H1 (cell line): ENCODE results near the gene SS18L1. TPM values are rescaled to one million over a fixed set of nuclear protein-coding genes. Genes with fewer than 3 reads are reported as not detected.

Experiments
- CTCF ChIA-PET: fragments of 300-600 bp; sonication (Branson Sonifier 250); formaldehyde crosslinking; loops from one replicate; lab custom pipeline; 2021; ENCODE audit not compliant: partially characterized antibody; lab: Charles Lee
- POLR2A ChIA-PET: fragments of 300-600 bp; sonication (Branson Sonifier 250); formaldehyde crosslinking; loops from one replicate; lab custom pipeline; 2021; ENCODE audit warnings: inconsistent platforms; ENCODE audit not compliant: partially characterized antibody; lab: Charles Lee
- DNase-seq, 2 experiments: peaks; one replicate each; pipeline versions ENCODE4 v3.0.0 to v3.0.0-alpha.2; 2010 to 2022; ENCODE audit warnings: low spot score in 2 of 2, low read depth in 1 of 2, mixed read lengths in 1 of 2
- FAIRE-seq: peaks from 2 replicates; lab custom pipeline; 2011; peaks lifted over from hg19 to GRCh38; lab: Jason Lieb, UNC
- H2AFZ ChIP-seq: 2 replicates; pipeline ENCODE4 v1.8.1; 2012; ENCODE audit warnings: low read length, inconsistent platforms
- H2AK5ac ChIP-seq: 2 replicates; pipeline ENCODE4 v1.6.1; 2013; ENCODE audit warnings: low read depth, low read length
- H2BK120ac ChIP-seq: replicated peaks from 2 replicates; pipeline ENCODE3; 2013; ENCODE audit warnings: low read depth, low read length, inconsistent platforms
- H2BK12ac ChIP-seq: 2 replicates; pipeline ENCODE4 v1.6.1; 2013; ENCODE audit warnings: low read depth, low read length
- H2BK15ac ChIP-seq: 2 replicates; pipeline ENCODE4 v1.6.1; 2013; ENCODE audit warnings: low read length
- H2BK20ac ChIP-seq: 2 replicates; pipeline ENCODE4 v1.6.1; 2013; ENCODE audit warnings: low read length
- H2BK5ac ChIP-seq: 2 replicates; pipeline ENCODE4 v1.6.1; 2013; ENCODE audit warnings: low read depth, low read length
- H3K14ac ChIP-seq: 2 replicates; pipeline ENCODE4 v1.6.1; 2013; ENCODE audit warnings: inconsistent platforms; ENCODE audit not compliant: insufficient read length
- H3K18ac ChIP-seq: 2 replicates; pipeline ENCODE4 v1.6.1; 2013; ENCODE audit warnings: low read length; ENCODE audit errors: extremely low read depth
- H3K23ac ChIP-seq: 2 replicates; pipeline ENCODE4 v1.6.1; 2013; ENCODE audit warnings: inconsistent platforms; ENCODE audit not compliant: insufficient read length
- H3K23me2 ChIP-seq: 2 replicates; pipeline ENCODE4 v1.6.1; 2013; ENCODE audit warnings: low read depth, low read length
- H3K27ac ChIP-seq: 2 replicates; pipeline ENCODE4 v1.6.1; 2011; ENCODE audit warnings: low read depth, low read length, inconsistent platforms
- H3K27me3 ChIP-seq, 4 experiments: replicated peaks in 1 of 4; 1 replicate in 1 of 4; 2 replicates in 3 of 4; pipeline versions ENCODE4 v1.6.1 to v1.8.1; 2011 to 2013; ENCODE audit warnings: low read length in 3 of 4, mild to moderate bottlenecking in 3 of 4, inconsistent platforms in 2 of 4, mixed read lengths in 2 of 4, moderate library complexity in 1 of 4; ENCODE audit not compliant: control insufficient read depth in 3 of 4, insufficient read depth in 3 of 4; ENCODE audit errors: extremely low read depth in 1 of 4
- H3K36me3 ChIP-seq, 4 experiments: 2 replicates each; pipeline versions ENCODE4 v1.6.1 to v1.8.1; 2011 to 2013; ENCODE audit warnings: mild to moderate bottlenecking in 4 of 4, low read length in 3 of 4, moderate library complexity in 2 of 4, control low read depth in 1 of 4, inconsistent platforms in 1 of 4; ENCODE audit not compliant: insufficient read depth in 4 of 4, control insufficient read depth in 2 of 4
- H3K4ac ChIP-seq: replicated peaks from 2 replicates; pipeline ENCODE3; 2013; ENCODE audit warnings: low read length, low read depth, mixed read lengths, inconsistent platforms; ENCODE audit not compliant: insufficient read length
- H3K4me1 ChIP-seq, 4 experiments: replicated peaks in 1 of 4; 1 replicate in 1 of 4; 2 replicates in 3 of 4; pipeline versions ENCODE4 v1.6.1 to v1.8.1; 2011 to 2013; ENCODE audit warnings: low read length in 3 of 4, inconsistent platforms in 2 of 4, mixed read lengths in 1 of 4; ENCODE audit not compliant: insufficient read depth in 4 of 4, control insufficient read depth in 3 of 4
- H3K4me2 ChIP-seq, 2 experiments: 2 replicates each; pipeline versions ENCODE4 v1.6.1 to v1.8.1; 2011 to 2013; ENCODE audit warnings: low read depth in 2 of 2, low read length in 2 of 2, control low read depth in 1 of 2, inconsistent platforms in 1 of 2, mild to moderate bottlenecking in 1 of 2; ENCODE audit not compliant: insufficient read depth in 1 of 2
- H3K4me3 ChIP-seq, 4 experiments: fragments of 200-600, 300-600 bp in 1 of 4; sonication (generic), shearing (Covaris generic), sonication (Bioruptor Twin) in 1 of 4; 2 replicates each; pipeline versions ENCODE4 v1.5.1 to v1.8.1; 2011 to 2016; ENCODE audit warnings: low read length in 4 of 4, low read depth in 3 of 4, control low read depth in 2 of 4, inconsistent platforms in 2 of 4, mild to moderate bottlenecking in 2 of 4, mixed read lengths in 1 of 4, moderate library complexity in 1 of 4; ENCODE audit not compliant: insufficient read depth in 2 of 4; ENCODE audit errors: extremely low read depth in 1 of 4
- H3K56ac ChIP-seq: replicated peaks from 2 replicates; pipeline ENCODE3; 2013; ENCODE audit warnings: low read depth, mild to moderate bottlenecking, mixed read lengths, low read length, inconsistent platforms; ENCODE audit not compliant: insufficient read length
- H3K79me1 ChIP-seq: 2 replicates; pipeline ENCODE4 v1.6.1; 2013; ENCODE audit warnings: low read depth, low read length, control low read depth
- H3K79me2 ChIP-seq, 2 experiments: 2 replicates each; pipeline versions ENCODE4 v1.6.1 to v1.8.1; 2012 to 2013; ENCODE audit warnings: low read length in 2 of 2, mild to moderate bottlenecking in 2 of 2, inconsistent platforms in 1 of 2; ENCODE audit not compliant: insufficient read depth in 2 of 2, control insufficient read depth in 1 of 2
- H3K9ac ChIP-seq, 4 experiments: replicated peaks in 1 of 4; 1 replicate in 1 of 4; 2 replicates in 3 of 4; pipeline versions ENCODE4 v1.6.1 to v1.8.1; 2011 to 2013; ENCODE audit warnings: low read depth in 3 of 4, low read length in 3 of 4, control low read depth in 2 of 4, mild to moderate bottlenecking in 2 of 4, moderate library complexity in 2 of 4, inconsistent platforms in 1 of 4; ENCODE audit errors: extremely low read depth in 1 of 4
- H3K9me3 ChIP-seq, 2 experiments: 2 replicates each; pipeline versions ENCODE4 v1.6.1 to v1.8.1; 2012 to 2013; ENCODE audit warnings: mild to moderate bottlenecking in 2 of 2, moderate library complexity in 2 of 2, control low read depth in 1 of 2, inconsistent platforms in 1 of 2, low read depth in 1 of 2, low read length in 1 of 2, mixed read lengths in 1 of 2; ENCODE audit not compliant: insufficient read depth in 2 of 2
- H4K20me1 ChIP-seq, 2 experiments: replicated peaks in 1 of 2; 2 replicates each; pipeline versions ENCODE3 to v1.8.1; 2011 to 2013; ENCODE audit warnings: inconsistent platforms in 2 of 2, low read length in 2 of 2, mild to moderate bottlenecking in 1 of 2; ENCODE audit not compliant: insufficient read depth in 2 of 2, control insufficient read depth in 1 of 2
- H4K5ac ChIP-seq: 2 replicates; pipeline ENCODE4 v1.6.1; 2013; ENCODE audit warnings: low read length, low read depth, mixed read lengths, inconsistent platforms; ENCODE audit not compliant: insufficient read length
- H4K8ac ChIP-seq: 2 replicates; pipeline ENCODE4 v1.8.0; 2013; ENCODE audit warnings: mild to moderate bottlenecking, moderate library complexity, low read length, inconsistent platforms; ENCODE audit not compliant: insufficient read depth; ENCODE audit errors: extremely low read depth
- H4K91ac ChIP-seq: replicated peaks from 2 replicates; pipeline ENCODE3; 2013; ENCODE audit warnings: low read length, mixed read lengths, inconsistent platforms; ENCODE audit not compliant: insufficient read length
- CBX8 ChIP-seq: fragments of 300-800, 300-1000 bp; sonication (generic); IDR thresholded peaks from 2 replicates; pipeline ENCODE4 v1.7.1; 2016; ENCODE audit warnings: low read depth, low read length, borderline replicate concordance
- CHD2 ChIP-seq: IDR thresholded peaks from 2 replicates; pipeline ENCODE4 v1.6.1; 2012; ENCODE audit warnings: low read length, improper control_type of control experiment
- GTF2F1 ChIP-seq: IDR thresholded peaks from 2 replicates; pipeline ENCODE4 v1.6.1; 2012; ENCODE audit warnings: low read depth, low read length, improper control_type of control experiment, borderline replicate concordance
- RNF2 ChIP-seq: fragments of 200-900, 300-1000 bp; sonication (generic); IDR thresholded peaks from 2 replicates; pipeline ENCODE4 v1.7.1; 2016; ENCODE audit warnings: borderline replicate concordance, low read depth, mild to moderate bottlenecking, antibody characterized with exemption, low read length; ENCODE audit not compliant: poor library complexity, severe bottlenecking; ENCODE audit errors: missing control alignments
- WGBS, 2 experiments: shearing (Covaris generic) in 1 of 2; methylation state at CpG; one replicate each; pipeline versions ENCODE4 v1.1.6 to v1.1.7; 2013 to 2015; ENCODE audit warnings: low lambda C conversion rate in 2 of 2, mixed read lengths in 2 of 2, inconsistent platforms in 1 of 2, low coverage in 1 of 2, missing lambda C conversion rate in 1 of 2; ENCODE audit not compliant: insufficient replicate concordance in 2 of 2, insufficient coverage in 1 of 2, insufficient read length in 1 of 2; ENCODE audit errors: extremely low coverage in 1 of 2, missing lambda C conversion rate in 1 of 2; 5-methylcytosine and 5-hydroxymethylcytosine counted together
- polyA plus RNA-seq, 7 experiments: library from polyadenylated mRNA; depleted of rRNA in 3 of 7; stranded (reverse) in 5 of 7; unstranded in 2 of 7; fragments of >200 nt in 5 of 7; fragments of 200-250 nt in 2 of 7; gene quantifications; 1 replicate in 5 of 7; 2 replicates in 1 of 7; 4 replicates in 1 of 7; pipeline versions ENCODE4 v1.2.1 to v1.2.3, GENCODE V29; 2011 to 2013; ENCODE audit warnings: missing spikeins in 2 of 7, mixed read lengths in 2 of 7
- total RNA-seq: library from RNA; stranded (reverse); fragmentation: NEBNext Ultra II Directional; extraction: Animal tissue kit (Norgen Biotek cat#: 25700); gene quantifications from 2 replicates; pipeline ENCODE4 v1.2.1, GENCODE V29; 2021

Gene SS18L1
- total and polyA plus RNA-seq, 2 of the 8 experiments (the other 6 are each of a cell fraction or from before 2014, with no cell fraction given) = 28.4 to 29.7 TPM

- FAIRE-seq = no peak
- CTCF ChIA-PET = interaction anchor here (1.6 kb wide), 1 partner anchor 35 kb away, joined by 4 read pairs; no protein-coding TSS in a partner anchor
Measured at GRCh38 chr20:62170536-62170935, 27.0 kb downstream of the SS18L1 start.

More at GRCh38 chr20:62170536-62170935, 27.0 kb downstream of the SS18L1 start:
- Histone ChIP-seq H3K4me1 (no peaks in the 10 kb centered on the region), H3K9me3 (no peaks in the 10 kb centered on the region), H4K20me1 (peaks cover 4 to 5% of the 10 kb centered on the region in 2 experiments), H2AK5ac (no peak overlapping the region), H3K4me3 (no peak overlapping the region), H3K79me1 (no peaks in the 10 kb centered on the region), H2AFZ (no peak overlapping the region), H3K23ac (no peak overlapping the region), H3K9ac (no peak overlapping the region), H3K4me2 (no peak overlapping the region), H2BK120ac (no peak overlapping the region), H2BK15ac (no peak overlapping the region), H2BK5ac (no peak overlapping the region), H2BK12ac (no peak overlapping the region), H4K5ac (no peak overlapping the region), H3K27ac (no peak overlapping the region), H3K36me3 (peaks cover 2 to 26% (median 17%) of the 10 kb centered on the region in 4 experiments; a peak in 7 of 8 replicates), H2BK20ac (no peak overlapping the region), H4K8ac (no peak overlapping the region), H3K14ac (no peak overlapping the region), H3K4ac (no peak overlapping the region), H3K23me2 (no peaks in the 10 kb centered on the region), H4K91ac (no peak overlapping the region), H3K27me3 (no peaks in the 10 kb centered on the region), H3K18ac (no peak overlapping the region), H3K79me2 (no peaks in the 10 kb centered on the region), H3K56ac (no peak overlapping the region)
- WGBS, 2 experiments = 93% methylated on average over 9 of the region's 9 CpGs; no CpG with 5 or more reads in 1 of the 2 experiments
- no peak for TF ChIP-seq GTF2F1
- no peak for TF ChIP-seq CBX8
- TF ChIP-seq CHD2 = no peak
- no peak for TF ChIP-seq RNF2
- POLR2A ChIA-PET = interaction anchor here (1.4 to 1.8 kb wide), 2 partner anchors 11 kb away, joined by 3 to 5 read pairs; no protein-coding TSS in a partner anchor
- no peak for DNase-seq
